Activated naive CD4-positive, alpha-beta T cell treated with anti-CD3 and anti-CD28 coated beads for 36 hours (primary cell): Measurements from ENCODE around the gene ETS1. TPM values are rescaled to one million over a fixed set of nuclear protein-coding genes. Genes with fewer than 3 reads are reported as not detected.

Experiments used
- CTCF ChIA-PET: fragments of 350-600 bp; sonication (Branson Sonifier 250); formaldehyde crosslinking; loops from one replicate; lab custom pipeline; 2021; ENCODE audit warnings: antibody characterized with exemption; lab: Charles Lee
- DNase-seq: peaks from one replicate; pipeline ENCODE4 v3.0.0-alpha.2; 2020
- H3K27ac Mint-ChIP-seq: one replicate; pipeline ENCODE4 v1.8.0; 2021; ENCODE audit warnings: mild to moderate bottlenecking, mixed read lengths
- H3K27me3 Mint-ChIP-seq: one replicate; pipeline ENCODE4 v1.8.0; 2021; ENCODE audit warnings: low read depth, mixed read lengths
- H3K36me3 Mint-ChIP-seq: one replicate; pipeline ENCODE4 v1.8.0; 2021; ENCODE audit warnings: low read depth, mixed read lengths
- H3K4me1 Mint-ChIP-seq: one replicate; pipeline ENCODE4 v1.8.0; 2021; ENCODE audit warnings: low read depth, mixed read lengths
- H3K4me3 Mint-ChIP-seq: one replicate; pipeline ENCODE4 v1.8.0; 2021; ENCODE audit warnings: mild to moderate bottlenecking, moderate library complexity, mixed read lengths
- H3K9me3 Mint-ChIP-seq: one replicate; pipeline ENCODE4 v1.8.0; 2021; ENCODE audit warnings: mixed read lengths
- intact Hi-C: fragments of 100-400 bp; cut with micrococcal nuclease; formaldehyde crosslinking; loops from one replicate; pipeline ENCODE4 v1.15.1; 2023
- total RNA-seq, 2 experiments: library from RNA; stranded (reverse); gene quantifications; one replicate each; pipeline ENCODE4 v1.2.3, GENCODE V29; 2021

The ETS1 gene, protein sequence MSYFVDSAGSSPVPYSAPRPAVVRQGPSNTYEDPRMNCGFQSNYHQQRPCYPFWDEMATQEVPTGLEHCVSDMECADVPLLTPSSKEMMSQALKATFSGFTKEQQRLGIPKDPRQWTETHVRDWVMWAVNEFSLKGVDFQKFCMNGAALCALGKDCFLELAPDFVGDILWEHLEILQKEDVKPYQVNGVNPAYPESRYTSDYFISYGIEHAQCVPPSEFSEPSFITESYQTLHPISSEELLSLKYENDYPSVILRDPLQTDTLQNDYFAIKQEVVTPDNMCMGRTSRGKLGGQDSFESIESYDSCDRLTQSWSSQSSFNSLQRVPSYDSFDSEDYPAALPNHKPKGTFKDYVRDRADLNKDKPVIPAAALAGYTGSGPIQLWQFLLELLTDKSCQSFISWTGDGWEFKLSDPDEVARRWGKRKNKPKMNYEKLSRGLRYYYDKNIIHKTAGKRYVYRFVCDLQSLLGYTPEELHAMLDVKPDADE
- 100 to 1,000 TPM; 336 to 338 TPM for total RNA-seq

DNA sequence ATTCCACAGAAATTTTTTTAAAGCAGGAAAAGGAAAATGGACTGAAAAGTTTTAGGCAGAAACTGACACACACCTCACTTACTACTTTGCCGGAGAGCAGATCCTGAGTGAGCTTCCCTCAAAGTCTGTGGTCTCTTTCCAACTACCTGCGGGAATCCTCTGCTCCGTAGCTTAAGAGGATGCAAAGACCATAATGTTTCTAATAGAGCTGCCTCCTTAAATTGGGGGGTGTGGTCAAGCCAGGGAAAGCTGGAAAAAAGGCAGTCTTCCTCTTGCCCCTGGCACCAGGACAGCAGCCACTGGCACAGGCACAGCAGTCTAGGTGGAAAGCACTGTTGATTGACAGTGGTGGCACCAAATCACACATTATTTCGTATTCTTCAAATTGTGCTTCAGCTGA, at the start of gene ETS1:
ETS1 (minus strand) TSS at position 144 of the 400 bp plus-strand sequence. CDS start 14,428 bp downstream, outside the sequence.
- CTCF ChIA-PET = interaction anchor here (0.7 kb wide), 1 partner anchor 42 kb away, joined by 3 read pairs; no protein-coding TSS in a partner anchor
- intact Hi-C loops = no loop called here
- Mint-ChIP-seq H3K27ac (no peak within 1 kb of the TSS), H3K27me3 (no peaks in the 10 kb centered on the region), H3K36me3 (peaks cover 2% of the 10 kb centered on the region), H3K4me1 (peaks cover 22% of the 10 kb centered on the region), H3K4me3 (no peak within 1 kb of the TSS), H3K9me3 (no peaks in the 10 kb centered on the region)
- no peak for DNase-seq

DNA sequence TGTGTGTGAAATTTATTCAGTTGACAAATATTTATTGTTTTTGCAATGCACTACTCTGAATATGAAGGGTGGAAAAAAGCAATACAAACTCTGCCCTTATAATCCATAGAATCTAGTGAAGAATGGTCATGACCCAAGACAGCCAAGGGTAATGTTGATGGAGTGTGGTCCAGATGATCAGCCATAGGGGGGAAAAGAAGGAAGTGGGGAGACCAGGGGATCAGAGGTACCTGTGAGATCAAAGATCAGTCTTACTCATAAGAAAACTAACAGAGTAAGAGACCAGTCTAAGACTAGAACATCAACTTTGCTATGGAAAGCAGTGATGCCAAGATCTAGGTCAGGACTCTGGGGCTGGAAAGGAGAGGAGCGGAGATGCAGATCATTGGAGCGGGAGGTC, 47.0 kb upstream of the ETS1 start:
- intact Hi-C loops = no loop called here
- Mint-ChIP-seq H3K27ac (no peak overlapping the region), H3K27me3 (no peaks in the 10 kb centered on the region), H3K9me3 (no peaks in the 10 kb centered on the region), H3K4me3 (no peak overlapping the region), H3K36me3 (no peaks in the 10 kb centered on the region), H3K4me1 (peaks cover 24% of the 10 kb centered on the region)
- CTCF ChIA-PET = interaction anchor here (0.7 to 7.6 kb wide), 8 partner anchors 115 to 476 kb away, joined by 3 to 190 read pairs (median 60); no protein-coding TSS in a partner anchor
- no peak for DNase-seq

DNA sequence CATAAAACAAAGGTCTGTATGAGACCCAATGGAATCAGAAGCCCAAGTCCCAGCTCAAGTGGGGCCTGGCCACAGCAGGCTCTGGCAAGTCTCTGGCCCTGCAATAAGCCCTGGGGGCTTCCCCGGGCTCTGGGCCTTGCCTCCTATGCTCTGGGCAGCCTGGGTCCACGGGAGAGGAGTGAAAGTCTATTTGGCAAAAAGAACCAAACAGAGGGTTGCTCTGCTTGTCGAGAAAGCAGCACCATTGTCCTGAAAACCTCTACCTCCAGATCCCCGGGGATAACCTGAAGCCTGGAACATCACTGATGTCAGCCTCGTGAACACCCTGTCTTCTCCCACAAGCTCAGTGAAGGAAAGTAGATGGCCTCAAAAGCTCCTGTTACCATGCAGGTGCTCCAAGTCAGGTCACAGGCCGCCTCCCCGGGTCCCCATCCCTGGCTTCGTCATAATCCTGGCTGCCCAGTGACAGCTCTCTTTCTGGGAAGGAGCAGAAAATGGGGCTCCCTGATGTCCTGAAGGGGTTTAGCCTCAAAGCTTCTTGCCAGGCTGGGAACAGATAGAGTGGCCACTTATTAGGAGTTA, 46.1 kb upstream of the ETS1 start:
- Mint-ChIP-seq H3K27ac (no peak overlapping the region), H3K27me3 (no peaks in the 10 kb centered on the region), H3K4me3 (no peak overlapping the region), H3K36me3 (no peaks in the 10 kb centered on the region), H3K9me3 (no peaks in the 10 kb centered on the region), H3K4me1 (peaks cover 32% of the 10 kb centered on the region)
- no peak for DNase-seq
- intact Hi-C loops = no loop called here
- CTCF ChIA-PET = interaction anchor here (0.5 to 7.6 kb wide), 20 partner anchors 30 to 482 kb away, joined by 3 to 190 read pairs (median 8); no protein-coding TSS in a partner anchor

DNA sequence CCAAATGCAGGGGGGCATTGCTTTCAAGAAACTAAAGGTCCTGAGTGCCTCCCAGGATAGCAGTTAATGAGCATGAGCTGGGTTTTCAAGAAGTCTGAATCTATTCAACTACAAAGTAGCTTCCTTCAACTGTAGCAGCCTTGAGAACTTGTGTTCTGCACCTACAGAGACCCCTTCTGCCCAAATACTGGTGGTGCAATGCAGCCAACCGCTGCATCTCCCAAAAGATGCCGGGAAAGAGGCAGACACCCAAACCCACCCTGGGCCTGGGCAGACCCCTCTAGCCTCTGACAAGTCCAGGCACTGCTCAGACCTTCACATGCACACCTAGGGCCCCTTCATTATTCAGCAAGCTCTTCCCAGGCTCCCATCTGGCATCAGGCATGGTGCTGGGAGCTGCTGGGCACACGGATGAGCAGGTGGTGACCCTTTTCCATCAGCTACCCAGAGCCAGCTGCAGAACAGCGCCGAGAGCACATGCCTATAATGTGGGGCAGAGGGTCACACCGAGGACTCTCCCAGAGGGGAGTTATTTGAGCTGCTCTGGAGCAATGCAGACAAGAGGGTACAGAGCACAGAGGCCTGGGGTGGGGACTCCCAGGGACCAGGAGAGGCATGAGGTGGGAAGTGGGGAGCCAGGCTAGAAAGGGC, 44.9 kb upstream of the ETS1 start:
- DNase-seq = peak; percentile 70
- no peaks in the 10 kb centered on the region for H3K27me3 Mint-ChIP-seq
- no peaks in the 10 kb centered on the region for H3K36me3 Mint-ChIP-seq
- H3K27ac Mint-ChIP-seq = no peak overlapping the region
- peaks cover 42% of the 10 kb centered on the region for H3K4me1 Mint-ChIP-seq
- H3K9me3 Mint-ChIP-seq = no peaks in the 10 kb centered on the region
- intact Hi-C loops = loop anchor here (1.0 kb wide), 2 partner anchors 199 to 475 kb away; no protein-coding TSS in a partner anchor
- no peak overlapping the region for H3K4me3 Mint-ChIP-seq
- CTCF ChIA-PET = interaction anchor here (0.6 to 7.6 kb wide), 54 partner anchors 18 to 601 kb away, joined by 3 to 190 read pairs (median 4); no protein-coding TSS in a partner anchor

DNA sequence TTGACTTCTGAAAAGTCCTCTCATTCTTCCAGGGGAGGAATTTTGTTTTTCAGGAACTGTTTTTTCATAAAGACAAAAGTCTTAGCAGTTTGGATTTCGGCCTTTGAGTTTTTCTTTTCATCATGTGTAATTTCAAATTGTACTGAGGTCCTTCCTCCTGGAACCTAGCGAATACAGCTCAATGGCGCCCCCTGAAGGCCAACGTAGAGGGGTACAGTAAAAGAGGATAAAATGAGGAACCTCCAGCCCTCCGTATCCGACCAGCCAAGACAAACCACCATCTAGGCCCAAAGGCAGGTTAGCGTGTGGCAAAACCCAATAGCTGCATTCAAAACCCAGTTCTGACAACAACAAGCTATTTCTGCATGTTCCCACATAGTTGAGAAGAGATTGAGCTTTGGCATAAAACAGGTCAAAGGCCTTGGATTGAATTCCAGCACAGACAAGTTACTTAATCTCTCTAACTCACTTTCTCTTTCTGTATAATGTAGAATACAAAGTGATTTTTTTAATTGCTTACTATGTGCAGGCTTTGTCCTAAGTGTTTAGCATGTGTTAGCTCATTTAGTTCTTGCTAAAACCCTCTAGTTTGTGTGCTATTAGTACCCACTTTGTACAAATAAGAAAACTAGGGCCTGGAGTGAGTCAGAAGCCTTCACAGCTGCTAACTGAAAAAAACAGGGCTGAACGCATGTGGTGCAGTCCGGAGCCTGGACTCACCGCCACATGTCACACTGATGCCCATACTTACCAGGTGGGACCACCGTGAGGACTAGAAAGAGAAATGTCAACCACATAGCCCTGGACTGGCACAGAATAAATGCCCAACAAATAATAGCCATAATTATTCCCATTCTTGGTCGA, 43.2 kb upstream of the ETS1 start:
- DNase-seq = peak; percentile 97
- CTCF ChIA-PET = interaction anchor here (0.6 to 7.6 kb wide), 63 partner anchors 8 to 814 kb away, joined by 3 to 190 read pairs (median 4); partner anchors contain the start of gene ETS1
- peaks cover 59% of the 10 kb centered on the region for H3K4me1 Mint-ChIP-seq
- no peaks in the 10 kb centered on the region for H3K27me3 Mint-ChIP-seq
- H3K27ac Mint-ChIP-seq = peak overlapping the region; percentile 84
- peak overlapping the region; percentile 60 for H3K4me3 Mint-ChIP-seq
- intact Hi-C loops = loop anchor here (1.0 to 2.0 kb wide), 14 partner anchors 26 to 599 kb away; no protein-coding TSS in a partner anchor
- no peaks in the 10 kb centered on the region for H3K9me3 Mint-ChIP-seq
- H3K36me3 Mint-ChIP-seq = no peaks in the 10 kb centered on the region

DNA sequence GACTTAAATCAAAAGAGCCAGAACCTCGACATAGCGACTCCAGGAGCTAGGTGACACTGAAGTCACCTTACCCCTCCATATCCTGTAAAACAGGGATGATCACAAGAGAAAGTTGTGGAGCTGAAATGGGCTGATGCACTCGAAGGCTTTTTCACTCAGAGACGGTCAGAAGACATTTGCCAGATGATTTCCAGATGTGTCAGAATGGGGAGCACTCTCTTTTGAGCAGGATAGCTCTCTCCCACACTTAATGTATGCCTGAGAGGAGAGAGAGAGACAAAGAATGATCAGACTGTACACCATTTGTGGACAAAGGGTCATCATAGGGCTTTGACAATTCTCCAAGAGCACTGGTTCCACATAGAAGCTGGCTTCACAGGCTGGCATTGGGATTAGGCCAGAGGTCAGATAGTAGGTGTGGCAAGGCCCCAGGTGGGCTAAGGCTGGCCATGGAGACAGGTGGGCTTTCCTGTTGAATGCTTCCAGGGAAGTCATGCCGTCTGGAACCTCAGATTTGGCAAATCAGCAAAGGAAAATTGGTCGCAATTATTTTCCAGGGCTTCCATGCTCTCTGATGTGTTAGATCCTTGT, 42.3 kb upstream of the ETS1 start:
- Mint-ChIP-seq H3K4me1 (peaks cover 68% of the 10 kb centered on the region), H3K4me3 (peak overlapping the region; percentile 55), H3K27ac (peak overlapping the region; percentile 84), H3K27me3 (no peaks in the 10 kb centered on the region), H3K9me3 (no peaks in the 10 kb centered on the region), H3K36me3 (no peaks in the 10 kb centered on the region)
- DNase-seq = no peak
- intact Hi-C loops = loop anchor here (1.0 to 5.0 kb wide), 16 partner anchors 25 to 598 kb away; no protein-coding TSS in a partner anchor
- CTCF ChIA-PET = interaction anchor here (0.6 to 7.6 kb wide), 37 partner anchors 16 to 471 kb away, joined by 3 to 190 read pairs (median 8); partner anchors contain the start of gene ETS1

DNA sequence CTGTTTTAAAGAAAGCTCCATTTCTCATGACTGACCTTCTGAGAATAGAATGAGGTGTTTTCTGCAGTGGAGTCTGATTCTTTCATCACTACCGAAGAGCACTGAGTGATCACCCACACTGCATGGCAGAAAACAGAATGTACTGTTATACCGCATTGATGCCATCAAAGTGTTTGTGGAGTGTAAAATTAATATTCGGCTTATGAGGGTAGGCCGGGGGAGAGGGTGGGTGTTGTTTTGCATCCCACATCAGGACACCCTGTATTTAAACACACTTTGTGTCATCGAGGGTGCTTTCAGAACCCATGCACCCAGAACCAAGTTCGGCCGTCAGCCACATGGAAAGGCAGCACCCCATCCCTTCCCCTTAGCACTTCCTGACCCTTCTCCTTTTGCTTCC, 41.3 kb upstream of the ETS1 start:
- Mint-ChIP-seq H3K9me3 (no peaks in the 10 kb centered on the region), H3K4me3 (peak overlapping the region; percentile 55), H3K36me3 (no peaks in the 10 kb centered on the region), H3K27ac (peak overlapping the region; percentile 84), H3K27me3 (no peaks in the 10 kb centered on the region), H3K4me1 (peaks cover 76% of the 10 kb centered on the region)
- intact Hi-C loops = loop anchor here (2.0 to 5.0 kb wide), 2 partner anchors 78 to 576 kb away; no protein-coding TSS in a partner anchor
- peak; percentile 27 for DNase-seq
- CTCF ChIA-PET = interaction anchor here (0.7 to 7.6 kb wide), 23 partner anchors 24 to 471 kb away, joined by 3 to 190 read pairs (median 7); no protein-coding TSS in a partner anchor

DNA sequence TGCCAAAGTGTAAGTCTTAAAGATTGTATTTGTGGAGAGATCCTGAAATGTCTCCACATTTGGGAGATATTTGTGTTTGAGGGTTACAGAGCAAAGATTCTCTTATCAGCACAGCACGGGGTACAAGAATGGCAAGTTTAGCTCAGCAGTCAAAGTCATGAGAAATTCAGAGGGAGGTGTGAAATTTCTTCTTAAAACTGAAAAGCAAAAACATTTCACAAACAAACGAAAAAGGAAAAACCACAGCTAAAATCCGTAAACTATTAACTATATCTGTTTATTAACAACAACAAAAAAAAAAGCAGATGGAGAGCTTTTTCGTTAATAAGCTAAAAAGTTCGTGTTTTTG, 40.9 kb upstream of the ETS1 start:
- H3K36me3 Mint-ChIP-seq = no peaks in the 10 kb centered on the region
- CTCF ChIA-PET = interaction anchor here (0.8 to 7.6 kb wide), 19 partner anchors 24 to 471 kb away, joined by 3 to 190 read pairs (median 7); no protein-coding TSS in a partner anchor
- intact Hi-C loops = loop anchor here (2.0 to 5.0 kb wide), 2 partner anchors 77 to 576 kb away; no protein-coding TSS in a partner anchor
- peak overlapping the region; percentile 84 for H3K27ac Mint-ChIP-seq
- H3K4me1 Mint-ChIP-seq = peaks cover 80% of the 10 kb centered on the region
- H3K4me3 Mint-ChIP-seq = peak overlapping the region; percentile 55
- H3K9me3 Mint-ChIP-seq = no peaks in the 10 kb centered on the region
- DNase-seq = no peak
- H3K27me3 Mint-ChIP-seq = no peaks in the 10 kb centered on the region

DNA sequence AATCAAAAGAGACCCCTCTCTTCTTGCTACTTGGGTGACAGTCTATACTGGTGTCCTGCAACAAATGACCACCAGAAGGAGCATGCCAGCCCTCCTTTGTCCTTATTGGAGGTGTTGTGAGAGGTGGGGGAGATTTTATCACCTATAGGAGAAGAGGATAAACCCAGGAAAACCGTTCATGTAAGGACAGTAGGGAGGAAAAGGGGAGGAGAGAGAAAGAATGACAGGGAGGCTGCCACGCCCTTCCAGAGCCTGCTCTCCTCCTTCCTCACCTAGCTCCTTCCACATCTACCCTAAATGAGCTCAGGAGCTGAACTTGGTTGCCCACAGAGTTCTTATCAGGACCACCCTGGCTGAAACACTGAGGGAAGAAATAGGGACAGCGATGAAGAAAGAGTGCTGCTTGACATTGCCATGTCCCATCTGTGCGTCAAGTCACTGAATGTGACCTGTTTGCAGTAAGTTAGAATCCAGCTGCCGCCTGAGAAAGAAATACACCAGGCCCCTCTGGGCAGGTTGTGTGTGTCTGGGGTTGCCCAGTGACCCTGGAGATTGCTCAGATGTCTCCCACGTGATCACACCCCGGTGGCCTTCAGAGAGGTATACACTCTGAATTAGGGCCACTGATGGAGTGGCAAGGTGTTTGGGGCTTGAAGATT, 40.4 kb upstream of the ETS1 start:
- CTCF ChIA-PET = interaction anchor here (0.8 to 7.6 kb wide), 18 partner anchors 24 to 470 kb away, joined by 3 to 190 read pairs (median 6); no protein-coding TSS in a partner anchor
- H3K27ac Mint-ChIP-seq = peak overlapping the region; percentile 84
- peaks cover 85% of the 10 kb centered on the region for H3K4me1 Mint-ChIP-seq
- H3K36me3 Mint-ChIP-seq = no peaks in the 10 kb centered on the region
- no peaks in the 10 kb centered on the region for H3K27me3 Mint-ChIP-seq
- H3K4me3 Mint-ChIP-seq = peak overlapping the region; percentile 55
- peak; percentile 69 for DNase-seq
- no peaks in the 10 kb centered on the region for H3K9me3 Mint-ChIP-seq
- intact Hi-C loops = loop anchor here (2.0 to 5.0 kb wide), 2 partner anchors 77 to 575 kb away; no protein-coding TSS in a partner anchor
